Frontal cortex (tissue), 4 donors: Measurements from ENCODE around the gene ZCWPW2. TPM values are rescaled to one million over a fixed set of nuclear protein-coding genes. Genes with fewer than 3 reads are reported as not detected.
A peak's percentile ranks its signal among the peaks of the same experiment; 100 is the strongest.

Source experiments
- DNase-seq, 2 donors: peaks; one replicate each; pipeline ENCODE4 v3.0.0; 2012; ENCODE audit warnings: low spot score in 2 of 2
- FAIRE-seq: peaks from 2 replicates; lab custom pipeline; 2012; peaks lifted over from hg19 to GRCh38; lab: Jason Lieb, UNC
- total RNA-seq: library from RNA; depleted of rRNA; stranded (reverse); fragments of >200 nt; gene quantifications from one replicate; pipeline ENCODE4 v1.2.3, GENCODE V29; 2014
- donor health status: control.
- donor health status: control.
- donor health status: control.

Gene ZCWPW2
- total RNA-seq, 1 donor from 2014 or later, result 4.9 TPM

GRCh38 chr3:28349469-28350000 lies 1.0 kb downstream of the ZCWPW2 start:
- DNase-seq (no peak), FAIRE-seq (no peak)

GRCh38 chr3:28376424-28376823 lies 27.9 kb downstream of the ZCWPW2 start:
- FAIRE-seq, result no peak
- no peak for DNase-seq

- DNase-seq (no peak), FAIRE-seq (no peak)
Measured at GRCh38 chr3:28386049-28386448, 37.5 kb downstream of the ZCWPW2 start.

- FAIRE-seq (no peak), DNase-seq (no peak)
Measured at GRCh38 chr3:28388978-28389377, 40.5 kb downstream of the ZCWPW2 start.

- no peak for FAIRE-seq
Measured at GRCh38 chr3:28399206-28399605, 50.7 kb downstream of the ZCWPW2 start.

GRCh38 chr3:28406241-28406640 lies 57.7 kb downstream of the ZCWPW2 start:
- no peak for FAIRE-seq
- DNase-seq, result no peak

More at GRCh38 chr3:28399206-28399605, 50.7 kb downstream of the ZCWPW2 start:
- no peak for DNase-seq

- no peak for FAIRE-seq
- no peak for DNase-seq
Measured at GRCh38 chr3:28449398-28449797, 100.9 kb downstream of the ZCWPW2 start.

GRCh38 chr3:28462866-28463265 lies 114.3 kb downstream of the ZCWPW2 start:
- no peak for FAIRE-seq
- no peak for DNase-seq

GRCh38 chr3:28467414-28467813 lies 118.9 kb downstream of the ZCWPW2 start:
- DNase-seq (no peak), FAIRE-seq (no peak)

GRCh38 chr3:28476194-28476593 lies 127.7 kb downstream of the ZCWPW2 start:
- FAIRE-seq (peak; percentile 87), DNase-seq (peak in 1 of 2 donors; percentile 31)

GRCh38 chr3:28476764-28477163 lies 128.2 kb downstream of the ZCWPW2 start:
- FAIRE-seq, result no peak
- DNase-seq, result no peak

- DNase-seq, result no peak
- no peak for FAIRE-seq
Measured at GRCh38 chr3:28485164-28485563, 136.6 kb downstream of the ZCWPW2 start.

- FAIRE-seq (no peak), DNase-seq (no peak)
Measured at GRCh38 chr3:28495301-28495700, 146.8 kb downstream of the ZCWPW2 start.

GRCh38 chr3:28502397-28502937 lies 153.9 kb downstream of the ZCWPW2 start:
- FAIRE-seq, result no peak
- DNase-seq, result no peak

GRCh38 chr3:28504976-28505375 lies 156.5 kb downstream of the ZCWPW2 start:
- no peak for FAIRE-seq

GRCh38 chr3:28521663-28522062 lies 173.1 kb downstream of the ZCWPW2 start:
- FAIRE-seq, result no peak

More at GRCh38 chr3:28504976-28505375, 156.5 kb downstream of the ZCWPW2 start:
- no peak for DNase-seq

GRCh38 chr3:28542351-28542750 lies 193.8 kb downstream of the ZCWPW2 start:
- no peak for FAIRE-seq
- no peak for DNase-seq

More at GRCh38 chr3:28521663-28522062, 173.1 kb downstream of the ZCWPW2 start:
- DNase-seq, result no peak

- FAIRE-seq, result no peak
- no peak for DNase-seq
Measured at GRCh38 chr3:28544236-28544635, 195.7 kb downstream of the ZCWPW2 start.

- DNase-seq (no peak), FAIRE-seq (no peak)
Measured at GRCh38 chr3:28544831-28545230, 196.3 kb downstream of the ZCWPW2 start.

- DNase-seq, result no peak
- no peak for FAIRE-seq
Measured at GRCh38 chr3:28547677-28548076, 199.2 kb downstream of the ZCWPW2 start.

- no peak for FAIRE-seq
- no peak for DNase-seq
Measured at GRCh38 chr3:28553175-28553574, 204.7 kb downstream of the ZCWPW2 start.

- no peak for DNase-seq
- no peak for FAIRE-seq
Measured at GRCh38 chr3:28556195-28556594, 207.7 kb downstream of the ZCWPW2 start.
